ENCODE measurements around the gene KRT73. TPM values are rescaled to one million over a fixed set of nuclear protein-coding genes. Genes with fewer than 3 reads are reported as not detected.

Gene KRT73
- total and polyA plus RNA-seq, 4 donors: not detected

- peak; percentile 9 for DNase-seq (ENCODE audit: low spot score)
Observed at GRCh38 chr12:52636592-52637258, 18.4 kb upstream of the KRT73 start.

More at GRCh38 chr12:52636592-52637258, 18.4 kb upstream of the KRT73 start:
- no peak overlapping the region for H3K4me3 ChIP-seq (ENCODE audit: low read depth in 1 of 3, low read length in 3 of 3)
- 67% methylated on average over 5 of the region's 5 CpGs for WGBS
- H3K36me3 ChIP-seq (ENCODE audit: control insufficient read depth in 4 of 4, insufficient read depth in 3 of 4, low read depth in 1 of 4, low read length in 3 of 4): no peaks in the 10 kb centered on the region
- no peak overlapping the region for H3K27ac ChIP-seq (ENCODE audit: low read depth in 1 of 2, low read length in 2 of 2)
- H3K27me3 ChIP-seq (ENCODE audit: control insufficient read depth in 4 of 4, insufficient read depth in 4 of 4, low read length in 3 of 4): no peaks in the 10 kb centered on the region
- no peak for TF ChIP-seq GABPA (IDR thresholded peaks at IDR 0.05 in 1 of 2, conservative IDR thresholded peaks at IDR 0.05 in 1 of 2)
- no peak for TF ChIP-seq FOXA1 (IDR thresholded peaks at IDR 0.05)
- no peak for TF ChIP-seq ZBTB33 (IDR thresholded peaks at IDR 0.05)
- TF ChIP-seq, protein P1, sequence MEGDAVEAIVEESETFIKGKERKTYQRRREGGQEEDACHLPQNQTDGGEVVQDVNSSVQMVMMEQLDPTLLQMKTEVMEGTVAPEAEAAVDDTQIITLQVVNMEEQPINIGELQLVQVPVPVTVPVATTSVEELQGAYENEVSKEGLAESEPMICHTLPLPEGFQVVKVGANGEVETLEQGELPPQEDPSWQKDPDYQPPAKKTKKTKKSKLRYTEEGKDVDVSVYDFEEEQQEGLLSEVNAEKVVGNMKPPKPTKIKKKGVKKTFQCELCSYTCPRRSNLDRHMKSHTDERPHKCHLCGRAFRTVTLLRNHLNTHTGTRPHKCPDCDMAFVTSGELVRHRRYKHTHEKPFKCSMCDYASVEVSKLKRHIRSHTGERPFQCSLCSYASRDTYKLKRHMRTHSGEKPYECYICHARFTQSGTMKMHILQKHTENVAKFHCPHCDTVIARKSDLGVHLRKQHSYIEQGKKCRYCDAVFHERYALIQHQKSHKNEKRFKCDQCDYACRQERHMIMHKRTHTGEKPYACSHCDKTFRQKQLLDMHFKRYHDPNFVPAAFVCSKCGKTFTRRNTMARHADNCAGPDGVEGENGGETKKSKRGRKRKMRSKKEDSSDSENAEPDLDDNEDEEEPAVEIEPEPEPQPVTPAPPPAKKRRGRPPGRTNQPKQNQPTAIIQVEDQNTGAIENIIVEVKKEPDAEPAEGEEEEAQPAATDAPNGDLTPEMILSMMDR (IDR thresholded peaks at IDR 0.05; ENCODE audit: low read depth, low read length, missing input control): no peak
- TF ChIP-seq JUND (IDR thresholded peaks at IDR 0.05): no peak
- no peak for TF ChIP-seq EGR1 (IDR thresholded peaks at IDR 0.05; ENCODE audit: low read depth in 2 of 2)
- no peak for TF ChIP-seq HNF4A (conservative IDR thresholded peaks at IDR 0.05)
- TF ChIP-seq HNF4G (IDR thresholded peaks at IDR 0.05): no peak
- TF ChIP-seq FOXA2 (IDR thresholded peaks at IDR 0.05): no peak
- no peak for TF ChIP-seq RXRA (IDR thresholded peaks at IDR 0.05)
- TF ChIP-seq YY1 (IDR thresholded peaks at IDR 0.05): no peak
- TF ChIP-seq ATF3 (IDR thresholded peaks at IDR 0.05): no peak
- TF ChIP-seq MAX (IDR thresholded peaks at IDR 0.05): no peak
- no peak for TF ChIP-seq RAD21 (IDR thresholded peaks at IDR 0.05)
- TF ChIP-seq NR2F2 (IDR thresholded peaks at IDR 0.05): no peak
- TF ChIP-seq, protein P2, sequence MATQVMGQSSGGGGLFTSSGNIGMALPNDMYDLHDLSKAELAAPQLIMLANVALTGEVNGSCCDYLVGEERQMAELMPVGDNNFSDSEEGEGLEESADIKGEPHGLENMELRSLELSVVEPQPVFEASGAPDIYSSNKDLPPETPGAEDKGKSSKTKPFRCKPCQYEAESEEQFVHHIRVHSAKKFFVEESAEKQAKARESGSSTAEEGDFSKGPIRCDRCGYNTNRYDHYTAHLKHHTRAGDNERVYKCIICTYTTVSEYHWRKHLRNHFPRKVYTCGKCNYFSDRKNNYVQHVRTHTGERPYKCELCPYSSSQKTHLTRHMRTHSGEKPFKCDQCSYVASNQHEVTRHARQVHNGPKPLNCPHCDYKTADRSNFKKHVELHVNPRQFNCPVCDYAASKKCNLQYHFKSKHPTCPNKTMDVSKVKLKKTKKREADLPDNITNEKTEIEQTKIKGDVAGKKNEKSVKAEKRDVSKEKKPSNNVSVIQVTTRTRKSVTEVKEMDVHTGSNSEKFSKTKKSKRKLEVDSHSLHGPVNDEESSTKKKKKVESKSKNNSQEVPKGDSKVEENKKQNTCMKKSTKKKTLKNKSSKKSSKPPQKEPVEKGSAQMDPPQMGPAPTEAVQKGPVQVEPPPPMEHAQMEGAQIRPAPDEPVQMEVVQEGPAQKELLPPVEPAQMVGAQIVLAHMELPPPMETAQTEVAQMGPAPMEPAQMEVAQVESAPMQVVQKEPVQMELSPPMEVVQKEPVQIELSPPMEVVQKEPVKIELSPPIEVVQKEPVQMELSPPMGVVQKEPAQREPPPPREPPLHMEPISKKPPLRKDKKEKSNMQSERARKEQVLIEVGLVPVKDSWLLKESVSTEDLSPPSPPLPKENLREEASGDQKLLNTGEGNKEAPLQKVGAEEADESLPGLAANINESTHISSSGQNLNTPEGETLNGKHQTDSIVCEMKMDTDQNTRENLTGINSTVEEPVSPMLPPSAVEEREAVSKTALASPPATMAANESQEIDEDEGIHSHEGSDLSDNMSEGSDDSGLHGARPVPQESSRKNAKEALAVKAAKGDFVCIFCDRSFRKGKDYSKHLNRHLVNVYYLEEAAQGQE (IDR thresholded peaks at IDR 0.05): no peak
- TF ChIP-seq TAF1 (conservative IDR thresholded peaks at IDR 0.05): no peak
- no peak for TF ChIP-seq SP1 (IDR thresholded peaks at IDR 0.05)
- H3K9me3 ChIP-seq (ENCODE audit: control insufficient read depth in 4 of 4, low read length in 3 of 4): no peaks in the 10 kb centered on the region
- H3K9ac ChIP-seq (ENCODE audit: low read depth in 1 of 2, low read length in 2 of 2): no peak overlapping the region
- no peaks in the 10 kb centered on the region for H3K4me1 ChIP-seq (ENCODE audit: control insufficient read depth in 4 of 4, insufficient read depth in 4 of 4, low read length in 3 of 4)
